Femur (tissue), 1 donor: ENCODE measurements around the gene TXK.

Experiments
- DNase-seq: peaks from one replicate; pipeline ENCODE4 v3.0.0-alpha.2; 2017

Gene TXK

DNA sequence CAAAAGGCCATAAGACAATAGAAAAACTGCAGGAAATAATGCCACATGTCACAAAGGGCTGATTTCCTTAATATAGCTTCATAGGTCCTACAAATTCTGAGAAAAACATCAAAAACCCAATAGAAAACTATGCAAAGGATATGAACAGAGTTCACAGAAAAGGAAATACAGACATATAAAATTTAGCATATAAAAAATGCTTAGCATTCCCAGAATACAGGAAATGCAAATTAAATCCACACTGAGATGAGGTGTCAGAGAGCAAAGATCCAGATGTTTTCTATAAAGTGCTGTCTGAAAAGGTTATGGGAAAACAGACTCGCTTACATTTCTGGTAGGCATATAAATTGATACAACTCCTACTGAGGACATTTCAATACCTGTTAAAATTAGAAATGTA lies 33.8 kb downstream of the TXK start:
- no peak for DNase-seq

DNA sequence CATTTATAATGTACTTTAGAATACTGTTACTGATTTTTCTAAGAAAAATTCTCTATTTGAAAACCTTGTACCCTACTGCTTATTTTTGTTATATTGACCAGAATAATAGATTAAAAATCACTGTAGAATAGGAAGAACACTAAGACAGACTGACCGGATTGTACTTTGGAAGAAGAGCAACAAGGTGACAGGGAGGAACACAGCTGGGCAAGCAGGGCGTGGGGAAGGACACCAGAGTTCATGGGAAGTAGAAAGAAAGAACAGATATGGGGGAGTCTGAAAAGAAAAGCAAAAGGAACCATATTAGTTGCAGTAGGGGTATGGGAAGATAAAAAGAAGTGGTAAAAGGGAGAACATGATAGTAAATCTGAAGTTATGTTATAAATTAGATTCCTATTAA lies 38.6 kb downstream of the TXK start:
- DNase-seq = no peak

DNA sequence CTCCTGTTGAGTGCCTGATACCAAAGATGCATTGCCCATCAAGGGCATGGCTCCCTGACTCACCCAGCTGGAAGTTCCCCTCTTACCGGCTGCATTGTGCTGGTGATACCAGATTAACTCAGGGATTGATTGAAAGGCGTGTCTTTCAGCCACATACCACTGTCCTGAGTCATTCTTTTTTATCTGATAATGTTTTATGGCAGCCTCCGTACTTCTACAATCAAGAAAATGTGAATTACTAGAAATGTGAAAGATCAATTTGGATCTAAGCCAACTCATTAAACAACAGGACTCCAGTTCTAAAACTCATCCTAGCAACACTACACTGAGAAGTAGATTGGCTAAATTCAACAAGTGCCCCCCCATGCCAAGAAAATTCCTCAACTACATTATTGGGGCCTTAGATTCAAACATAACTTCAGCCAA lies 40.0 kb downstream of the TXK start:
- DNase-seq = no peak

DNA sequence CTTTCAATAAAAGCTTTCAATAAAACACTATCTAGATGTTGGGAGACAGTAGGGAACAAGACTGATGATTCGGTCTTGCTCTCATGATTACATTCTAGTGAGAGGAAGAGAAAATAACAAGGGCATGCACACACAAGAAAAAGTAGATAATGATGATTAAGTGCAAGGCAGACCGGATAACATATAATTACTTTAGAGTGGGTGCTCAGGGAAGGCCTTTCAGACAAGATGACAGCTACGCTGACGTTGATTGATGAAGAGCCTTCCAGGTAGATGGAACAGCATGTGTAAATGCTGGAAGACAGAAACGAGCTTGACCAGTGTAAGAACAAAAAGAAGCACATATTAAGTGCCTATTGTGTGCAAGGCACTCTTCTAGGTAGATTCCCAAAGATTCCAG lies 43.4 kb downstream of the TXK start:
- DNase-seq = no peak

DNA sequence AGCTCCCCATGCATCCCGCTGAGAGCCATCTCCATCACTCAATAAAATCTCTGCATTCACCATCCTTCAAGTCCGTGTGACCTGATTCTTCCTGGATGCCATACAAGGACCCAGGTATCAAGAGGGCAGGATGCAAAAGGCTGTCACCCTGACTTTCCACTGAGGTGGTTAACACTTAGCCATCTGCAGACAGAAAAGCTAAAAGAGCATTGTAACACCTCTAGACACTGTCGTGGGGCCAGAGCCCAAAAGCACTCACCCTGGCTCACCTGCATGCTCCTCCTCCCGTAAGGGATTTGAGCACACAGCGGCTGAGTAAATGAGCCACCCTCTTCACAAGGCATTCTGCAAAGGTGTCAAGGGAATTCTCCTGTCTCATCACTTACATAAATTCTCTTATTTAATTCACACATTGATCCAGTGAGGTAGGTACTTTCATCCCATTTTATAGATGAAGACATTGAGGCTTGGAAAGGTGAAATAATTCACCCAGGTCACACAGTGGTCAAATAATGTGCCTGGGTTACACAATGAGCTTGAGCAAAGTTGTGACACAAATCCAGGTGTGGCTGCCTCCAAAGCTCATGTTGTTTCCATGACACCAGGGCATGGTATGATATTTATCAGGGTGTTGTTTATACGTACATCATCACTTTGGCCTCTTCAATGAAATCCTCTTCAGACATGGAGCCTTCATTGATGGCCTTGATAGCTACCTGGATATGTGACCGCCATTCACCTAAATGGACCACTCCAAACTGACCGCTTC lies 48.0 kb downstream of the TXK start:
- DNase-seq = no peak

DNA sequence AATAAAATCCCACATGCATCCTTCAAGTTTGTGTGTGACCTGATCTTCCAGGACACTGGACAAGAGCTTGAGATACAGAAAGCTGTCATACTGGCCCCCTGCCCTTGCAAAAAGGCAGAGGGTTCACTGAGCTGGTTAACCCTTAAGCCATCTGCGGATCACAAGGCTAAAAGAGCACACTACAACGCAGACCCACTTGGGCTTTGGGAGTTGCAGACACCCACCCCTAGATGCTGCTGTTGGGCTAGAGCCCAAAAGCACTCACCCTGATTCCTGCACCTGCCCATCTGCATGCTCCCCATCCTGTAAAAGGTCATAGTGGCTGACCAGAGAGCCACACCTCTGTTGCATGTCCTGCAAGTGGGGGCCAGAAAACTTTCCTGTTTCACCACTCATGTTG lies 51.1 kb downstream of the TXK start:
- DNase-seq = no peak

DNA sequence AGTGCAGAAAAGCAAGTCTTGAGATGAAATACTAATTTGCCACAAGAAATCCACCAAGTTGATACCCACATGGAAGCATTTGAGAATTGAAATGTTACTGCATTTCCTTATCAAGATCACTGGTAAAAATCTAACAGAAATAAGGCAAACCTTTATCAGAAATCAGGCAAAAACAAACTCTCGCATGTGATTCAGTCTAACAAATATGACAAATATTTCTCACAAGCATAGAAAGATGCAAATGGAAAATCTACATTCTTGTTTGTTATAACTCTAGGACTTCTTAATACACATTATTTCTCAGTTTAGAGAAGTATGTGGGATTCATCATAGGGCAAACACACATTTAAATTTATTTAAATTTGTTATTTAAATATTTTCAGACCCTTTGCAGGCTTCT lies 52.9 kb downstream of the TXK start:
- DNase-seq = no peak

DNA sequence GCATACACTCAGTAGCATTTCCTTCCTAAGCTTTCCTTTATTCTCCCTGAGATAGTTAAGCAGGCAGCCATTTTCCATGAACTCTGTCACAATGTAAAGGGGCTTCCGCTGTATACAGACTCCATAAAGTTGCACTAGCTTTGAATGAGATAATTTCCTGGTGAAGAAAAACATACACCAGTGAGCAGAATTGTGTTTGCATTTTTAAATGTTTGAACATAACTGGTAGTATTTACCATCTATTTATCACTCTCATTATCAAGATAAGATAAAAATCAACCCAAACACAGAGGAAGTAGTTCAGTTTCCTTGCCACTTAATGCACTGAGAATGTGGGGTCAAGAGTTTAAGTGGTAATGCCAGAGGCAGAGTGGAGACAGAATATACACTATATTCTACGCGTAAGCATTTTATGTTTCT lies 54.1 kb downstream of the TXK start:
- no peak for DNase-seq

DNA sequence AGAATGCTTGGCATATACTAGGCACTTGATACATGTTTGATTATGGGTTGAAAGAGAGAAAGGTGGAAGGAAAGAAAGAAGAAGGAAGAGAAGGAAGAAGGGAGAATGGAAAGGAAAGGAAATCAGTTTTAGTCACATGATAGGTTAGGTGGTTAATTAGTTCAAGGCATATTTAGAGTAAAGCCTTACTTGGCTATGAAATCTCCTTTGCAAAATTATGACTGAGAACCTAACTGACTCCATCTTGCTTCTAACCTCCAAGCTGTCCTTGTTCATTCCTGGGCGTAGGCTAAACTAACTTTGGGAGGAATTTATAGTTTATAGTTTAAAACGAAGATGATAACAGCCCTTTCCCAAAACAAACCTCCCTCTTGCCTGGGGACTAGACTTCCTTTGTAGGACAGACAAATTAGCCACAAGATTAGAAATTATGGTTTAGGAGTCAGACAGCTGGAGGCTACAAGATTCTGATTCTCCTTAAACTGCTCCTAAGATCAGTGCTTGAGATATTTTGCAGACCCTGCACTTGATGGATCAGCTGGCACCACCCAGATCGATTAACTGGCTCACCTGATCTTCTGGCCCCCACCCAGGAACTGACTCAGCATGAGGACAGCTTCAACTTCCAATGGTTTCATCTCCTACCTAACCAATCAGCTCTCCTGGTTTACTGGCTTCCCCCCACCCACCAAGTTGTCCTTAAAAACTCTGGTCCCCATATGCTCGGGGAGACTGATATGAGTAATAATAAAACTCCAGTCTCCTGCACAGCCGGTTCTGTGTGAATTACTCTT lies 55.0 kb downstream of the TXK start:
- no peak for DNase-seq

DNA sequence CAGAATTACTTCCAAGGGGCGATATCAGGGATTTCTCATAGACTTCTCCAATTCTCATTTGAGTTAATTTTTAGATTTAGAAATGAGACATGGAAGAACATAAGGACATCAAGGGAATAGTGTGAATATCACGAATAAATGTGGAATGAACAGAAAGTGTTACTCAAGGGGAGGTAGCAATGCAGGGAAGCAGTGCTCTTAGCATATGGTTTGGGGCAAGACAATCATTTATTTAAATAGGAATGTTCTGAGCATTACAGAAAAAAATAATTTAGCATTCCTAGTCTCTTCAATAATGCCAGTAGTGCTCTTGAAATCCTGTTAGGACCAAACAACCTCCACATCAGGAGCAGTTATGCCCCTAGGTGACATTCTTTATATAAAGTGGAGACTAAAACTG lies 55.6 kb downstream of the TXK start:
- DNase-seq = no peak

DNA sequence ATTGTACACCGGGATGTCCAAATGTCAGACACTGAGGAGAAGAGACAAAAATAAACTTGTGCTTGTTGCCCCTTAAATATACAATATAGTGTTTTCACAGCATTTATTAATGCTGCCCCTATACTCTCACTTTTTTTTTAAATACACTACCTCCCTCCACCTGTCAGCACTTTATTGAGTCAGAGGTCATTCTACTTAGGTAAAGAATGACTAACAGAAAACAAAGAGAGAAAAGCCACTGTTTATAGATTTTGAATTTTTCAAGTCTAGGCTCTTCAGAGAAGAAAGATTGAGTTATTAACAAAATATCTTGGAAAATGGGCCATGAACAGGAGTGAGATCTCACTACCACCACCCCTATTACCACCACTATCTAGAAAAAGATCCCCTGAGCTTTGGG lies 59.4 kb downstream of the TXK start:
- DNase-seq = no peak

DNA sequence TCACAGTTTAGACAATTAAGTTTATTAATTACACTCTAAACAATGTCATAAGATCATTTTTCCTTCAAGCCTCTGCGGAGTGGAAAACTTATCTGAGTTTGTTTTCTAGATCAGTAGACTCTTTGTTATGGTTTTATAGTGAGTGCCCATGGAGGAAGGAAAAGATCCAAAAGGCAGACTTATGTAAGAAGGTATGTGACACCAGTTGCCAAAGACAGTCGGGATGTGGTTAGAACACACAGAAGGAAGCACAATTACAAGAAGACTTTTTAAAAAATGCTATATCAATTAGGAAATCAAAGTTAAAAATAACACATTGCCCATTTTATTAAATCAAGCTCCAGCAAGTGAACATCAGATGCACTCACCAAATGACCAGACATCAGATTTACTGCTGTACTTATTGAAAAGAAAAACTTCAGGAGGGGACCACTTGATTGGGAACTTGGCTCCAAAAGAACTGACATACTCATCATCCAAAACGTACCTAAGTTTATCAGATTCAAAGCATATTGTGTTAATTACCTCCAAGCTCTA lies 60.4 kb downstream of the TXK start:
- no peak for DNase-seq

DNA sequence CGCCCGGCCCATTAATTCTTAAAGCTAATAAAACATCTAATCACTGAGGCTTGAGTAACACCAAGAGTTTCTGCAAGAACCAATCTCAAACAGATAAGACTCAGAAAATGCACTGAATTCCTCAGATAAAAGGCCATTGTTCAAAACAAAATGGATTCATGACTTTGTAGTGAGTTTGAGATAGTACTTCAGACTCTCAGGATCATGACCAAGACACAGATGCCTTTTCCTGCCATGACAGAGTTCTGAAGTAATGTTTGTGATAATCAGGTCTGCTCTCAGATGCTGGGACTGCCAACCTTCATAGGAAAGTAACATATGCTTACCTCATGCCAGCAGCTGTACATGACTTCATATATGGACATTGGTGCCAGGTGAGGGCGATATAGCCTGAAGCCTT lies 62.9 kb downstream of the TXK start:
- DNase-seq = no peak

DNA sequence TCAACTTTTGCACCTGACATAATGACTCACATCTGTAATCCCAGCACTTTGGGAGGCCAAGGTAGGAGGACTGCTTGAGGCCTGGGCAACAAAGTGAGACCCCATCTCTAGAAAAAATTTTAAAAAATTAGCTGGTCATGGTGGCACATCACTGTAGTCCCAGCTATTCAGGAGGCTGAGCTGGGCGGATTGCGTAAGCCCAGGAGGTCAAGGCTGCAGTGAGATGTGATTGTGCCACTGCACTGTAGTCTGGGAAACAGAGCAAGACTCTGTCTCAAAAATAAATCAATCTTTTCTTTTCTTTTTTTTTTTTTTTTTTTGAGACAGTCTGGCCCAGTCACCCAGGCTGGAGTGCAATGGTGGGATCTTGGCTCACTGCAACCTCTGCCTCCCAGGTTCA lies 65.0 kb downstream of the TXK start:
- no peak for DNase-seq

DNA sequence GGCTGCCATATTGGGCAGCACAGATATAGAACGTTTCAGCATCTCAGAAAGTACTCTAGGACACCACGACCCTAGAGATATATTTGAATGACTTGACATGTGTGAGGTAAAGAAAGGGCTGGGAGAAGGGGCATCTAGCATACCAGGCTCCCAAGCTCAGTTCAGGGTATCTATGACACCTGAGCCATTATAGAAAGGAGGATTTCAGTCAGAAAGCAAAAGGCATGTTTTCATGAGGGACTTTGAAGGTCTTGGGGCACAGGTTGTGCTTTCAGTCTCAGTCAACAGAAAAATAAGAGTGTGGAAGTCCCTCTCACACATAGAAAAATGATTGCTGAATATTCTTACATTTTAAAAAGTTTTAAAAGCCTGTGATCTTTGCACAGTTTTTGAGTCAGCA lies 65.9 kb downstream of the TXK start:
- DNase-seq = no peak

DNA sequence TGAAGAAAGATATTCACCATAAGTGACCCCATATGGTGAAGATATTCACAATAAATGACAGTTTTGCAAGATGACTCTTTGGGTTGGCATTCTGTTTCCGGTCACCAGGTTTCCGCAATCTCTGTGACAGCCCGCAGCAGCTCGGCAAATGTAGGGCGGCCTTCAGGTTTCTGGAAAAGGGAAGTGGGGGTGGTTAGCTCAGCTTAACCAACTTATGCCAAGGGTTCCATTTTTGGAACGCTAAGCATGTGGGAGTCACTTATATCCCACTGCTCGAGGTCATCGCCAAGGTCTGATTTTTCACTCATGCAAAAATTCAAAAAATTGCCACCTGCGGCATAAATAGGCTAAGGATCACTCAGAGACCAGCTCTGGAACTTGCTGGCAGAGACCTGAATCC lies 66.5 kb downstream of the TXK start:
- DNase-seq = no peak

DNA sequence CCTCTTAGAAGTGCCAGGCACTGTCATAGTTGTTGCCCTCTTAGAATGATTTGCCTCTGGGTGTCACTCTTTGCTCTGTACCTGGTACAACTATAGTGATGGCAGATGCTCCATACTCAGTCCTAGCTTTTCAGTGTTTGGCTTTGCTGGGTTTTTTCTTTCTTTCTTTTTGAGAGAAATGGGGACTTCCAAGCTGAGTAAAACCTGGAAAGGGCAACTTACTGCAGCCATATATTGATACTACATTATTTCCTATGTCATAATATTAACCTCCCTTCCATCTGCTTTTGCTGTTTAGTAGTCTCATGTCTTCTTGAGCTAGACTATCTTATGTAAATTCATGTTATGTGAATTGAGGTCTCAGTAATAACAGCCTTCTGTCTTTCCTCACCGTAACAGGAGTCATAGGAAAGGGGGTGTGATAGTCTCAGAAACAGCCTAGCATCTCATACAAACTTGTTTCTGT lies 68.4 kb downstream of the TXK start:
- DNase-seq = no peak

DNA sequence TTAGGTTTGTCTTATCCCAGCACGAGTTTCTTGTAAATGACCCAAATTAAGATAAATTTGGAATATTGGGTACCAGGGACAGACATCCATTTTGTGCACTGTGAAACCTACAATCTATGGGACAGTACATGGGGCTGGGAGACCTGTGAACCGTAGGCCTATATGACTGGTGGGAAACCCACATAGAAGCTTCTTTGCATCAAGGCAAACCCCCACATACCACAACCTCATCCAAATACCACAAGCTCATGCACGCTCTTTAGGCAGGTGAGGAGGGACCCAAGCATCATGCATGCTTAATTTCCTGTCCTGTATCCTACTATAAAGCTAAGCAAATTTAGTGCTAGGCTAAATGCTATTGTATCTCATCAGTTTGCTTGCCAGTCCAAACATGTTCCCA lies 69.7 kb downstream of the TXK start:
- no peak for DNase-seq

DNA sequence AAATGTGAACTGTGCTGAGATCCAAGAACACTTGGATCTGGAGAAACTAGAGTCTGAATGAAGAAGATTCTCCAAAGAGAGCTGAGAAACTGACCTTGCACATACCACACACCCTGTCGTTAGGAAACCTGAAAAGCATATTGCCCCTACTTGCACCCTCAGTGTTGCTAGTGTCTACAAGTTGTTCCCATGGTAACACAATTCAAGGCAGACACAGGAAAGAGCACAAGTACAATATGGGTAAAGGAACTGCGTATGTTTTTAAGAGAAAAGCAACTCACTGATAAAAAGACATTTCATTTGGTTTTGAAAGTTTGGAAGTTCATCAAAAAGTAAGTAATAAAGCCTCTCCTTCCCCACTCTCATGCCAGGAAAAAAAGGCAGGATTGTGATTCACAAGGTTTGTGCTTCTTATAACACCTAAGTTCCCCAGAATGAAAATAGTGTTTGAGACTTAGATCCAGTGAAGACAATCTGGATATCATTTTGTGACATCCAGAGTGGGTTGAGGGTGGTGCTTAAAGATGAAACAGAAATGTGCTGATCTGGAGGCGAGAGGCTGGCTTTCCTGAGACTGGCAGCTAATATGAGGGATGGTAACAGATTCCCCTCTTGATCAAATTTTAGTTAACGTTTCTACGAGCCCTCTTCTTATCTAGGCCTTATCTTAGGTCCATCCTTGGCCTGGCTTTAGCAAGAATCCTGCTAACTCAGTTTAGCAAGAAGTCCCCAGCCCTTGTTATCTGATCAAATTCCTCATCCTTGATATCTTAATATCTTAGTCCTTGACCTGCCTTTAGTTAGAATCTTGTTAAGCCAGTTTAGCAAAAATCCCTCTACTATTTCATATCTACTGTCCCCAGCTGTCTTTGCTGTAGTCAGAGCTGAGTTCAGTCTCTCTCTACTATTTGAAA lies 75.2 kb downstream of the TXK start:
- no peak for DNase-seq

DNA sequence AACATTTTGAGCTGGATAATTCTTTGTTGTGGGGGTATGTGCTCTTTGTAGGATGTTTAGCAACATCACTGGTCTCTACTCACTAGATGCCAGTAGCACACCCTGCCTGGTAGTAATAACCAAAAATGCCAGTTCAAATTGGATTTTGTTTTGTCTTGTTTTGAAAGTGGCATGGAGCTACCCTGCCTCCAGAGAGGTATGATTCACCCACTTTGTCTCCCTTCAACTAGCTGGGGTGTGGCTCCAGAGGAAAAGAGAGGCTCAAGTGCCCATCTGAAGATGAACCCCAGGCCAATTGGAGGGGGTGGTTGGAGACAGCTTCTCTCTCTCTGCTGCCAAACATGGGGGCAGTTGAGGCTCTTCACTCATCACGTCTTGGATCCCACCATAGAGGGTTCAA lies 83.0 kb downstream of the TXK start:
- no peak for DNase-seq

DNA sequence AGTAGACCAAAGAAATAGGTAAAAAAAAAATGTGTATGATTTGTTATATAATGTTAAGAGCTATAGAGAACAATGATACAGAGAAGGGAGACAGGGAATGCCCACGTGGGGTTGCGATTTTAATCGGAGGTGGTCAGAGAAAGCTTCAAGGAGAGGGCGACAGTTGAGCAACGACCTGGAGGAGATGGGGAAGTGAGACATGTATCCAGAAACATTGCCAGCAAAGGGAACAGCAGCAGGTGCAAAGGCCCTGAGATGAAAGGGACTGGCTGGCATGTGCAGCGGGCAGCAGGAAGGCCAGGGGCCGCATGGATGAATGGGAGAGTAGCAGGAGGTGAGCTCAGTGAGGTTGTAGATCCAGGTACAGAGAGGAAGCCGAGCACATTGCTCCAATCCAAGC lies 84.6 kb downstream of the TXK start:
- DNase-seq = no peak

DNA sequence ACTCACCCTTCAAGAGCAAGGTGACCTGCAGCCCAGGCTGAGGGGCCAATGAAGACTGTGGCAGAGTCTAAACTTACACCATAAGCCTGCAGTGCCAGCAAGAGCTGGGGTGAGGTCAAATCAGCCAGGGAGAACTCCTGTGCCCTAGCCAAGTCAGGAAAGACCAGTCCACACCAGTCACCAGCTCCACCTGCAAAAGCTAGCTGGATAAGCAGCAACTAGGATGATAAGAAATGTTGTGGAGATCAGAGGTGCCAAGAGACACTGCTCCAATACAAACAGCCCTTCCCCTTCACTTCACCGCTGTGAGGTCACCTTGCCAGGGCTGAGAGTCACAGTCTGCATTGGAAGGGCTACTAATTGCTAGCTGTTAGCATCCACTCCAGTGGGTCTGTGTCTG lies 86.2 kb downstream of the TXK start:
- no peak for DNase-seq

DNA sequence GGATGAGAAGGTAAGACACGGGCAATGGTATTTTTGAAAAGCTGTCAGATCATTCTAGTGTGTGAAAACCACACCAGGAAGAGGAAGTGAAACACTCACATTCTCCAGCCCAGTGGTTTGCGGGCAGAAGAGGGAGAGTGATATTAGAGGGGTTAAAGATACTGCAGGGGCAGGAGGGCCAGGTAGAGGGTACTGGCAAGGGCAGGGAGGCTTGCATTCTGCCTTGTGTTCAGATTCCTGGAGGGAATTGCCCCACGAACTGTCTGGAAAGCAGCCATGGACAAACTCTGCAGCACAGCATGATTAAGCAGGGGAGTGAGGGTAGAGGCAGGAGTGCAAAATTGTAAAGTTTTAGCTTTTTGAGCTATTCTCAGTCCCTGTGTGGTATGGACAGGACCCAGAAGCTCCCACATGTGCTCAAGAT lies 86.6 kb downstream of the TXK start:
- DNase-seq = no peak
